ENCODE measurements around the gene KCNIP1. TPM values are rescaled to one million over a fixed set of nuclear protein-coding genes. Genes with fewer than 3 reads are reported as not detected.

KCNIP1 gene
- total and polyA plus RNA-seq, 7 donors = 0.03 TPM; not detected in 6

DNA sequence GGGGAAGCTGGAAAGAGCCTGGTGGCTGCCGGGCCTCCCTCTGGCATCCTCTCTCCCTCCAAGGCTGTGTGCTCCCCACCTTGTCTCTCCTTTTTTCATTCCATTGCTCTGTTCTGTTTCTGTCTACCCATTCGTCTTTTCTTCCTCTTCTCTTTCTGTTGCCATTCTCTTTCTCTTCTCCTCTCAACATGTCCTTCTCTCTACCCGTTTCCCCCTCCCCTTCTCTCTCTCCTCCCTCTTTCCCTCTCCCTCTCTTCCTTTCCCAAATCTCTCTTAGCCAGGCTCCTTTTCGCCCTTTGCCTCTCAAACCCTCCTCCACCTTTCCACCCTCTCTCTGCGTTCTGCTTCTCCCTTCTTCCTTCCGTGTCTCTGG is 19.4 kb upstream of the KCNIP1 start:
- WGBS, 3 donors = 75 to 83% (median 75%) methylated on average over 6 of the region's 6 CpGs
- H3K36me3 ChIP-seq (ENCODE audit: insufficient read depth in 1 of 2, low read depth in 1 of 2) = no peaks in the 10 kb centered on the region
- DNase-seq = no peak
- no peak for ATAC-seq
- TF ChIP-seq, protein P1, sequence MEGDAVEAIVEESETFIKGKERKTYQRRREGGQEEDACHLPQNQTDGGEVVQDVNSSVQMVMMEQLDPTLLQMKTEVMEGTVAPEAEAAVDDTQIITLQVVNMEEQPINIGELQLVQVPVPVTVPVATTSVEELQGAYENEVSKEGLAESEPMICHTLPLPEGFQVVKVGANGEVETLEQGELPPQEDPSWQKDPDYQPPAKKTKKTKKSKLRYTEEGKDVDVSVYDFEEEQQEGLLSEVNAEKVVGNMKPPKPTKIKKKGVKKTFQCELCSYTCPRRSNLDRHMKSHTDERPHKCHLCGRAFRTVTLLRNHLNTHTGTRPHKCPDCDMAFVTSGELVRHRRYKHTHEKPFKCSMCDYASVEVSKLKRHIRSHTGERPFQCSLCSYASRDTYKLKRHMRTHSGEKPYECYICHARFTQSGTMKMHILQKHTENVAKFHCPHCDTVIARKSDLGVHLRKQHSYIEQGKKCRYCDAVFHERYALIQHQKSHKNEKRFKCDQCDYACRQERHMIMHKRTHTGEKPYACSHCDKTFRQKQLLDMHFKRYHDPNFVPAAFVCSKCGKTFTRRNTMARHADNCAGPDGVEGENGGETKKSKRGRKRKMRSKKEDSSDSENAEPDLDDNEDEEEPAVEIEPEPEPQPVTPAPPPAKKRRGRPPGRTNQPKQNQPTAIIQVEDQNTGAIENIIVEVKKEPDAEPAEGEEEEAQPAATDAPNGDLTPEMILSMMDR (IDR thresholded peaks at IDR 0.05) = no peak
- H3K27ac ChIP-seq = no peak overlapping the region
- H3K9me3 ChIP-seq = no peaks in the 10 kb centered on the region
- intact Hi-C loops (cut with DNase I) = no loop called here
- H3K27me3 ChIP-seq (ENCODE audit: insufficient read depth in 3 of 3, low read length in 2 of 3) = peaks cover 0 to 3% (median 0%) of the 10 kb centered on the region in 3 donors
- H3K4me3 ChIP-seq = no peak overlapping the region
- H3K4me1 ChIP-seq = no peaks in the 10 kb centered on the region

DNA sequence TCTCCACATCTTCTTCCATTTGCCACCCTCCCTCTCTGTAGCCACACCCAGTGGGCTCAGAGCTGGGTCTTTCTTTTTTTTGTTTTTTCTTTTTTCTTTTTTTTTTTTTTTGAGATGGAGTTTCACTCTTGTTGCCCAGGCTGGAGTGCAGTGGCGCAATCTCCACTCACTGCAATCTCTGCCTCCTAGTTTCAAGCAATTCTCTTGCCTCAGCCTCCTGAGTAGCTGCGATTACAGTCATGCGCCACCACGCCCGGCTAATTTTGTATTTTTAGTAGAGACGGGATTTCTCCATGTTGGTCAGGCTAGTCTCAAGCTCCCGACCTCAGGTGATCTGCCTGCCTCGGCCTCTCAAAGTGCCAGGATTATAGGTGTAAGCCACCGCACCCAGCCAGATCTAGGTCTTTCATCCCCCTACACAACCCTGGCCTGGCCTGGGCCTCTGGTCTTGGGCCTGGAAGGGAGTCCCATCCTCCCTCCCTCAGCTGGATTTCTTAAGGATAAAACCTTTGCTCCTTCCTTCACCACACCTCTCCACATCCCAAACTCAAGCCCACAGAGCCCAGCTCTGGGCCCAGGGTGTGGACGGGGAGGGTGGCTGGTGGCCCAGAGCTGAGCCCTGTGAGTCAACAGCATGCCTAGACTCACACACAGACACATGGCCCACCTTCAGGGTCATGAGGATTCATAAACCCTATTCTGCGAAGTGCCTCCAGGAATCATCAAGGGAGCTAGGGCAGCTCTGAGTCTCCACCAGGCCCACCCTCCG is 18.8 kb upstream of the KCNIP1 start:
- Histone ChIP-seq H3K36me3 (ENCODE audit: insufficient read depth in 1 of 2, low read depth in 1 of 2) (no peaks in the 10 kb centered on the region), H3K27ac (no peak overlapping the region), H3K27me3 (ENCODE audit: insufficient read depth in 3 of 3, low read length in 2 of 3) (peaks cover 0 to 3% (median 0%) of the 10 kb centered on the region in 3 donors), H3K4me1 (no peaks in the 10 kb centered on the region), H3K4me3 (no peak overlapping the region), H3K9me3 (no peaks in the 10 kb centered on the region)
- no peak for ATAC-seq
- 93 to 96% (median 94%) methylated on average over 12 of the region's 12 CpGs for WGBS, 3 donors
- DNase-seq = no peak
- intact Hi-C loops (cut with DNase I) = no loop called here
- TF ChIP-seq, protein P1 (IDR thresholded peaks at IDR 0.05) = no peak

DNA sequence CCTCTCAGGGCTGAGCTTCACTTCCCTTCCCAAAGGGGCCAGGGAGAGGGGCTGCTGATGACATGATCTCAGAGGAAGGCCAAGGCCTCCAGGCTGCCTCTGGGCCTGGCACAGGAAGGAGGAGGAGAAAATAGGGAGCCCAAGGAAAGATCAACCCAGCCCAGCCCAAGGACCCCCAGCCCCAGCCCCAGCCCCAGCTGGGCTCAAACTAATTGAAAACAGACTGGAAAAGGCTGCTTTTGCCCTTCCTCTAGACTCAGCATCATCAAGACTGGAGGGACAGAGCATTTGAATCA is 18.3 kb upstream of the KCNIP1 start:
- ATAC-seq = no peak
- no peaks in the 10 kb centered on the region for H3K4me1 ChIP-seq
- no peak for DNase-seq
- H3K9me3 ChIP-seq = no peaks in the 10 kb centered on the region
- no peak overlapping the region for H3K27ac ChIP-seq
- no peaks in the 10 kb centered on the region for H3K36me3 ChIP-seq (ENCODE audit: insufficient read depth in 1 of 2, low read depth in 1 of 2)
- H3K4me3 ChIP-seq = no peak overlapping the region
- peaks cover 0 to 3% (median 0%) of the 10 kb centered on the region in 3 donors for H3K27me3 ChIP-seq (ENCODE audit: insufficient read depth in 3 of 3, low read length in 2 of 3)
- intact Hi-C loops (cut with DNase I) = no loop called here
- TF ChIP-seq, protein P1 (IDR thresholded peaks at IDR 0.05) = no peak

DNA sequence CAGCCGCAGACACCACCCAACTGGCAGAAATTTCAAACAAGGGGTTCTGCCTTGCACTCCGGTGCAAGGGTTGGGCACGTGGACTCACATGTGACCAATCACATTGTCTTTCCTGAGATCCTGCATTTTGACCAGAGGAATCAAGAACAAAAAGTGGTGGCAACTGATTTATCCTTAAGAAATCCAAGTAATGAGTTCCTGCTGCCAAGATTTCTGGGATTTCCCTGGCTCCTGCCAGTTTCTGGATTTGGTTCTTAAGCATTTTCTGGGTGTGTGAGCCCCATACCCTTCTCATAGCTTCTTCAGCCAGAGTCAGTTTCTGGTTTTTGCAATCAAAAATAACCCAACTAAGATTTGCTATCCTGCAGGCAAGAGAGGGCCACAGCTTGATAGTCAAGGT is 17.4 kb upstream of the KCNIP1 start:
- intact Hi-C loops (cut with DNase I) = no loop called here
- no peak overlapping the region for H3K4me3 ChIP-seq

More for the DNA sequence above, 17.4 kb upstream of the KCNIP1 start:
- H3K27me3 ChIP-seq (ENCODE audit: insufficient read depth in 3 of 3, low read length in 2 of 3) = peaks cover 0 to 3% (median 0%) of the 10 kb centered on the region in 3 donors
- H3K4me1 ChIP-seq = no peaks in the 10 kb centered on the region
- TF ChIP-seq, protein P1 (IDR thresholded peaks at IDR 0.05) = no peak
- ATAC-seq (no peak), DNase-seq (no peak)
- no peaks in the 10 kb centered on the region for H3K36me3 ChIP-seq (ENCODE audit: insufficient read depth in 1 of 2, low read depth in 1 of 2)
- no peak overlapping the region for H3K27ac ChIP-seq
- H3K9me3 ChIP-seq = no peaks in the 10 kb centered on the region
- WGBS, 3 donors = 64 to 73% (median 67%) methylated on average over 3 of the region's 3 CpGs

Measured in psoas muscle (tissue), 8 donors.